ENCODE measurements around the gene EPSTI1. TPM values are rescaled to one million over a fixed set of nuclear protein-coding genes. Genes with fewer than 3 reads are reported as not detected.
"Not testable (repeated sequence)": the region's sequence is repeated elsewhere in the genome, so short reads cannot be mapped to it uniquely, and the experiment has no call there.

The EPSTI1 gene
- polyA plus RNA-seq, 1 donor from 2014 or later, result not detected

- no peak overlapping the region for H2AFZ ChIP-seq (ENCODE audit: low read depth, low read length)
- no peaks in the 10 kb centered on the region for H3K27me3 ChIP-seq (ENCODE audit: insufficient read depth, low read depth, low read length)
- H3K27ac ChIP-seq (ENCODE audit: low read length), result no peak overlapping the region
- H3K9me2 ChIP-seq (ENCODE audit: insufficient read depth, low read length), result no peaks in the 10 kb centered on the region
- H3K4me2 ChIP-seq (ENCODE audit: low read length), result no peak overlapping the region
- no peaks in the 10 kb centered on the region for H3F3A ChIP-seq (ENCODE audit: insufficient read depth, low read length, poor library complexity, severe bottlenecking)
- H3K9me3 ChIP-seq (ENCODE audit: low read length), result no peaks in the 10 kb centered on the region
- H3K36me3 ChIP-seq (ENCODE audit: insufficient read depth, low read length), result no peaks in the 10 kb centered on the region
- no peaks in the 10 kb centered on the region for H4K20me1 ChIP-seq (ENCODE audit: insufficient read depth)
- H3K9ac ChIP-seq (ENCODE audit: low read length), result no peak overlapping the region
- TF ChIP-seq REST (IDR thresholded peaks at IDR 0.05; ENCODE audit: borderline replicate concordance), result no peak
- no peak for TF ChIP-seq RAD21 (conservative IDR thresholded peaks at IDR 0.05)
- no peak for TF ChIP-seq SMC3 (conservative IDR thresholded peaks at IDR 0.05; ENCODE audit: poor library complexity)
- no peak for TF ChIP-seq POLR2AphosphoS5 (IDR thresholded peaks at IDR 0.05)
- TF ChIP-seq MXI1 (conservative IDR thresholded peaks at IDR 0.05; ENCODE audit: poor library complexity, severe bottlenecking), result no peak
- TF ChIP-seq CTCF (IDR thresholded peaks at IDR 0.05; ENCODE audit: poor library complexity, severe bottlenecking), result no peak
- no peak for TF ChIP-seq EZH2 (IDR thresholded peaks at IDR 0.05; ENCODE audit: borderline replicate concordance, insufficient read depth, low read length, poor library complexity, severe bottlenecking)
- TF ChIP-seq TAF1 (IDR thresholded peaks at IDR 0.05; ENCODE audit: low read depth), result no peak
- no peak for TF ChIP-seq EP300 (conservative IDR thresholded peaks at IDR 0.05; ENCODE audit: poor library complexity, severe bottlenecking)
- no peak overlapping the region for H3K4me3 ChIP-seq (ENCODE audit: low read length)
- no peaks in the 10 kb centered on the region for H3K79me2 ChIP-seq (replicated peaks; ENCODE audit: insufficient read depth, low read length)
Measured at GRCh38 chr13:42864952-42865767, 126.9 kb downstream of the EPSTI1 start.

GRCh38 chr13:42862370-42862769 lies 129.7 kb downstream of the EPSTI1 start:
- not testable (repeated sequence) for H3K36me3 ChIP-seq (ENCODE audit: insufficient read depth, low read length); H3K27ac ChIP-seq (ENCODE audit: low read length); H3K4me2 ChIP-seq (ENCODE audit: low read length)

More at GRCh38 chr13:42862370-42862769, 129.7 kb downstream of the EPSTI1 start:
- not testable (repeated sequence) for H3K9me2 ChIP-seq (ENCODE audit: insufficient read depth, low read length); H3K9me3 ChIP-seq (ENCODE audit: low read length); H3K9ac ChIP-seq (ENCODE audit: low read length); H4K20me1 ChIP-seq (ENCODE audit: insufficient read depth); H3F3A ChIP-seq (ENCODE audit: insufficient read depth, low read length, poor library complexity, severe bottlenecking); H3K27me3 ChIP-seq (ENCODE audit: insufficient read depth, low read depth, low read length); H3K79me2 ChIP-seq (replicated peaks; ENCODE audit: insufficient read depth, low read length); H3K4me3 ChIP-seq (ENCODE audit: low read length); H2AFZ ChIP-seq (ENCODE audit: low read depth, low read length)
